ENCODE data around the gene TOP1.

The TOP1 gene

DNA sequence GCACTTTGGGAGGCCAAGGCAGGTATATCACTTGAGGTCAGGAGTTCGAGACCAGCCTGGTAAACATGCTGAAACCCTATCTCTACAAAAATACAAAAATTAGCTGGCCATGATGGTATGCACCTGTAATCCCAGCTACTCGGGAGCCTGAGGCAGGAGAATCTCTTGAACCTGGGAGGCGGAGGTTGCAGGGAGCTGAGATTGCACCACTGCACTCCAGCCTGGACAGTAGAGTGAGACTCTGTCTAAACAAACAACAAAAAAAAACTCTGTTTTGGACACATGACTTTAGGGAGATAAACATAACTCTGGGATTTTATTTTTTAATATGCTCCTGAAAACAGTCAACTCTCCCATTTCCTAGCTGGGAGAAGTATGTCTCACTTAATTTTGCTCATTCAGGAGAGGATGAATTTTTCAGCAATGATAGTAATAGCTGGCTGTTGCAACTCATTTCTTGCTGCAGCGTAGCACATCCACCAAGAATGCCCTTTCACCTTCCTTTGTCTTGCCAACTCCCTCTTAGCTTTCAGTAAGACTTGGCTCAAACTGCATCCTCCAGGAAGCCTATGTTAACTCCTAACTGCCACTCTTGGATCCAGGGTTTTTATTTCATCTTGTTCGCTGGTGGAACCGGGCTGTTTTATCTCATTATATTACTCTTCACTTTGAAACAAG lies 24.3 kb downstream of the TOP1 start:
- no peak overlapping the region for H3K4me3 ChIP-seq (ENCODE audit: low read length)
- H3K9me3 ChIP-seq (ENCODE audit: insufficient read depth, low read depth, low read length) = no peaks in the 10 kb centered on the region
- no peak overlapping the region for H3K9ac ChIP-seq (ENCODE audit: low read depth, low read length)
- H3K36me3 ChIP-seq (ENCODE audit: insufficient read depth, low read depth, low read length) = no peaks in the 10 kb centered on the region; the same call in 1 of the 2 replicates
- peaks cover 59% of the 10 kb centered on the region for H3K4me1 ChIP-seq (ENCODE audit: insufficient read depth, low read length)
- H3K27me3 ChIP-seq (ENCODE audit: insufficient read depth, low read length) = no peaks in the 10 kb centered on the region
- no peak overlapping the region for H3K27ac ChIP-seq (ENCODE audit: low read length)

DNA sequence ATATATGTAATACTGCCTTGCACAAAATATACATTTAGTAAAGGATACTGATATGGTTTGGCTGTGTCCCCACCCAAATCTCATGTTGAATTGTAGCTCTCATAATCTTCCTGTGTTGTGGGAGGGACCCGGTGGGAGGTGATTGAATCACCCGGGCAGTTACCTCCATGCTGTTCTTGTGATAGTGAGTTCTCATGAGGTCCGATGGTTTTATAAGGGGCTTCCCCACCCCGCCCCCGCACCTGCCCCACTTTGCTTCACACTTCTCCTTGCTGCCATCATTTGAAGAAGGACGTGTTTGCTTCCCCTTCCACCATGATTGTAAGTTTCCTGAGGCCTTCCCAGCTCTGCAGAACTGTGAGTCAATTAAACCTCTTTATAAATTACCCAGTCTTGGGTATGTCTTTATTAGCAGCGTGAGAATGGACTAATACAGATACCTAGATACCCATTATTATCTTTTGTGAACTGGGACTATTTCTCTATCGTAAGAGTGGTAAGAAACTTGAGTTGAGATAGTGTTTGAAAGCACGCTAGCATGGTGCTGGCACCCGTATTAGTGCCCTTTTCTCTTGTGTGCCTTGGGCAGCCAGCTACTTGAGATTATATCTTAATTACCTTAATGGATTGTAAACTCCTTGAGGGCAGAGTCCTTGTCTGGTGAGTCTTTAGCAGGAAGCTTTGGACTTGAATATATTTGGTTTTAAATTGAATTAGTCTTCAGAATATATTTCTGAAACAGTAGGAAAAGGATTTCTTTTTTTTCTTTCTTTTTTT lies 25.6 kb downstream of the TOP1 start:
- H3K36me3 ChIP-seq (ENCODE audit: insufficient read depth, low read depth, low read length) = no peaks in the 10 kb centered on the region; the same call in 1 of the 2 replicates
- H3K27me3 ChIP-seq (ENCODE audit: insufficient read depth, low read length) = no peaks in the 10 kb centered on the region
- no peak overlapping the region for H3K27ac ChIP-seq (ENCODE audit: low read length)
- H3K4me1 ChIP-seq (ENCODE audit: insufficient read depth, low read length) = peaks cover 50% of the 10 kb centered on the region
- H3K9ac ChIP-seq (ENCODE audit: low read depth, low read length) = no peak overlapping the region
- no peaks in the 10 kb centered on the region for H3K9me3 ChIP-seq (ENCODE audit: insufficient read depth, low read depth, low read length)
- no peak overlapping the region for H3K4me3 ChIP-seq (ENCODE audit: low read length)

DNA sequence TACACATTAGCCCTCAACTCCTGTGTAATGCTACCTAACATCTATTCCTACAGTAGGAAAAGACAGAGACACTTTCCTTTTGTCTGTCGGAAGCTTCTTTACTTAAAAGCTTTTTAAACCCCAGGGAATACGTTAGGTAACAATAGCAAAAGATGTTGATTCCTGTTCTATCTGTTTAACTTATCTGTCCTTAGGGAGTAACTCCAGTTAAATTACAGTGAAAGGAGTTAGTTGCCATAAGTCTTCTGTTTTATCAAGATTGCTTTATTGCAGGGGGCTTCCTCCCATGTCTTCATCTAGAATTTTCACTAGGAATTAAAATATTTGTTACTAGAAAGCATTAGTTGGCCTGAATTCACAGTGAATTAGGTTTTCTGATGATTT lies 26.2 kb downstream of the TOP1 start:
- no peaks in the 10 kb centered on the region; the same call in 1 of the 2 replicates for H3K36me3 ChIP-seq (ENCODE audit: insufficient read depth, low read depth, low read length)
- no peaks in the 10 kb centered on the region for H3K27me3 ChIP-seq (ENCODE audit: insufficient read depth, low read length)
- peaks cover 44% of the 10 kb centered on the region for H3K4me1 ChIP-seq (ENCODE audit: insufficient read depth, low read length)
- no peaks in the 10 kb centered on the region for H3K9me3 ChIP-seq (ENCODE audit: insufficient read depth, low read depth, low read length)
- no peak overlapping the region for H3K9ac ChIP-seq (ENCODE audit: low read depth, low read length)
- H3K27ac ChIP-seq (ENCODE audit: low read length) = no peak overlapping the region
- H3K4me3 ChIP-seq (ENCODE audit: low read length) = no peak overlapping the region

GRCh38 chr20:41055679-41056078 lies 27.1 kb downstream of the TOP1 start:
- peaks cover 40% of the 10 kb centered on the region for H3K4me1 ChIP-seq (ENCODE audit: insufficient read depth, low read length)
- no peaks in the 10 kb centered on the region for H3K27me3 ChIP-seq (ENCODE audit: insufficient read depth, low read length)
- H3K27ac ChIP-seq (ENCODE audit: low read length) = no peak overlapping the region

GRCh38 chr20:41057999-41058673 lies 29.5 kb downstream of the TOP1 start:
- no peak overlapping the region for H3K9ac ChIP-seq (ENCODE audit: low read depth, low read length)
- H3K9me3 ChIP-seq (ENCODE audit: insufficient read depth, low read depth, low read length) = no peaks in the 10 kb centered on the region
- peaks cover 25% of the 10 kb centered on the region for H3K36me3 ChIP-seq (ENCODE audit: insufficient read depth, low read depth, low read length)
- peaks cover 29% of the 10 kb centered on the region for H3K4me1 ChIP-seq (ENCODE audit: insufficient read depth, low read length)
- no peak overlapping the region for H3K4me3 ChIP-seq (ENCODE audit: low read length)
- no peaks in the 10 kb centered on the region for H3K27me3 ChIP-seq (ENCODE audit: insufficient read depth, low read length)
- H3K27ac ChIP-seq (ENCODE audit: low read length) = no peak overlapping the region

More at GRCh38 chr20:41055679-41056078, 27.1 kb downstream of the TOP1 start:
- Histone ChIP-seq H3K9ac (ENCODE audit: low read depth, low read length) (no peak overlapping the region), H3K4me3 (ENCODE audit: low read length) (no peak overlapping the region), H3K9me3 (ENCODE audit: insufficient read depth, low read depth, low read length) (no peaks in the 10 kb centered on the region), H3K36me3 (ENCODE audit: insufficient read depth, low read depth, low read length) (peaks cover under 1% of the 10 kb centered on the region)

DNA sequence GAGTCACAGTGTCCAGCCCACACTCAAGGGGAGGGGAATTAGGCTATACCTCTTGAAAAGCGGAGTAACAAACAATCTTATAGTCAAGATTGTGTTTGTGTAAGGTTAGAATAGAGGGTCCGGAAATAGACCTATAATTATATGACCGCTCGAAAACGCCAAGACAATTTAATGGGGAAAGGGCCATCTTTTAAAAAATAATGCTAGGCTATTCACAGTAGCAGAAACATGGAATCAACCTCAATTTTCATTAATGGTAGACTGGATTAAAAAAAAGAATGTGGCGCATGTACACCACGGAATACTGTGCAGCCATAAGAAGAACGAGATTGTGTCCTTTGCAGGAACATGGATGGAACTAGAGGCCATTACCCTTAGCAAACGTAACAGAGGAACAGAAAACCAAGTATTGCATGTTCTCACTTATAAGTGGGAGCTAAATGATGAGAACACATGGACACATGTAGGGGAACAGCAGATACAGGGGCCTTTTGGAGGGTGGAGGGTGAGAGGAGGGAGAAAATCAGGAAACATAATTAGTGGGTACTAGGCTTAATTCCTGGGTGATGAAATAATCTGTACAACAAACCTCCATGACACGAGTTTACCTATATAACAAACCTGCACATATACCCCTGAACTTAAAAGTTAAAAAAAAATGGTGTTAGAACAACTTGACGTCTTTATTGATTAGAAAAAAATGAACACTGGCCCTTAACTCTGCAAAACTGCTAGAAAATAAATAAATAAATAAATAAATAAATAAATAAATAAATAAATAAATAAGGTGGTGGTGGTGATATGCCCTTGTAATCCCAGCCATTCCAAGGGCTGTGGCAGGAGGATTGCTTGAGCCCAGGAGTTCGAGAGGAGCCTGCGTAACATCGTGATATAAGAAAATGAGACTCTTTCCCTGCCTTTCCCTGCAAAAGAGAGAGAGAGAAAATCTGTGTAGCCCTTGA lies 30.3 kb downstream of the TOP1 start:
- H3K27ac ChIP-seq (ENCODE audit: low read length) = no peak overlapping the region
- no peak overlapping the region for H3K4me3 ChIP-seq (ENCODE audit: low read length)
- H3K9me3 ChIP-seq (ENCODE audit: insufficient read depth, low read depth, low read length) = no peaks in the 10 kb centered on the region
- H3K36me3 ChIP-seq (ENCODE audit: insufficient read depth, low read depth, low read length) = peaks cover 34% of the 10 kb centered on the region
- H3K4me1 ChIP-seq (ENCODE audit: insufficient read depth, low read length) = peaks cover 21% of the 10 kb centered on the region
- no peaks in the 10 kb centered on the region for H3K27me3 ChIP-seq (ENCODE audit: insufficient read depth, low read length)
- no peak overlapping the region for H3K9ac ChIP-seq (ENCODE audit: low read depth, low read length)

- Histone ChIP-seq H3K9ac (ENCODE audit: low read depth, low read length) (no peak overlapping the region), H3K27ac (ENCODE audit: low read length) (no peak overlapping the region), H3K4me1 (ENCODE audit: insufficient read depth, low read length) (peaks cover 5% of the 10 kb centered on the region; the same call in 1 of the 2 replicates), H3K4me3 (ENCODE audit: low read length) (no peak overlapping the region), H3K27me3 (ENCODE audit: insufficient read depth, low read length) (no peaks in the 10 kb centered on the region), H3K36me3 (ENCODE audit: insufficient read depth, low read depth, low read length) (peaks cover 40% of the 10 kb centered on the region), H3K9me3 (ENCODE audit: insufficient read depth, low read depth, low read length) (no peaks in the 10 kb centered on the region)
These were observed 32.5 kb downstream of the TOP1 start for GRCh38 chr20:41061155-41061554.

DNA sequence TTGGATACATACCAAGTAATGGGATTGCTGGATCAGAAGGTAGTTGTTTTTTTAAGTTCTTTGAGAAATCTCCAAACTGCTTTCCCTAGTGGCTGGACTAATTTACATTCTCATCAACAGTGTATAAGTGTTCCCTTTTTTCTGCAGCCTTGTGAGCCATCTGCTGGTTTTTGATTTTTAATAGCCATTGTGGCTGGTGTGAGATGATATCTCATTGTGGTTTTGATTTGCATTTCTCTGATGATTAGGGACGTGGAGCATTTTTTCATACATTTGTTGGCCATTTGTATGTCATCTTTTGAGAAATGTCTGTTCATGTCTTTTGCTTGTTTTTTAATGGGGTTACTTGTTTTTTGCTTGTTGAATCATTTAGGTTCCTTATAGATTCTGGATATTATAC lies 34.8 kb downstream of the TOP1 start:
- Histone ChIP-seq H3K27ac (ENCODE audit: low read length) (no peak overlapping the region), H3K9me3 (ENCODE audit: insufficient read depth, low read depth, low read length) (no peaks in the 10 kb centered on the region), H3K27me3 (ENCODE audit: insufficient read depth, low read length) (no peaks in the 10 kb centered on the region), H3K9ac (ENCODE audit: low read depth, low read length) (no peak overlapping the region), H3K36me3 (ENCODE audit: insufficient read depth, low read depth, low read length) (peaks cover 54% of the 10 kb centered on the region), H3K4me1 (ENCODE audit: insufficient read depth, low read length) (no peaks in the 10 kb centered on the region), H3K4me3 (ENCODE audit: low read length) (no peak overlapping the region)

- Histone ChIP-seq H3K9me3 (ENCODE audit: insufficient read depth, low read depth, low read length) (no peaks in the 10 kb centered on the region), H3K36me3 (ENCODE audit: insufficient read depth, low read depth, low read length) (peaks cover 62% of the 10 kb centered on the region), H3K4me3 (ENCODE audit: low read length) (no peak overlapping the region), H3K27ac (ENCODE audit: low read length) (no peak overlapping the region), H3K4me1 (ENCODE audit: insufficient read depth, low read length) (no peaks in the 10 kb centered on the region), H3K9ac (ENCODE audit: low read depth, low read length) (no peak overlapping the region), H3K27me3 (ENCODE audit: insufficient read depth, low read length) (no peaks in the 10 kb centered on the region)
These were observed 35.8 kb downstream of the TOP1 start for GRCh38 chr20:41064377-41064776.

GRCh38 chr20:41065716-41066115 lies 37.1 kb downstream of the TOP1 start:
- Histone ChIP-seq H3K9ac (ENCODE audit: low read depth, low read length) (no peak overlapping the region), H3K27ac (ENCODE audit: low read length) (no peak overlapping the region), H3K27me3 (ENCODE audit: insufficient read depth, low read length) (no peaks in the 10 kb centered on the region), H3K36me3 (ENCODE audit: insufficient read depth, low read depth, low read length) (peaks cover 65% of the 10 kb centered on the region), H3K4me3 (ENCODE audit: low read length) (no peak overlapping the region), H3K9me3 (ENCODE audit: insufficient read depth, low read depth, low read length) (no peaks in the 10 kb centered on the region), H3K4me1 (ENCODE audit: insufficient read depth, low read length) (no peaks in the 10 kb centered on the region)

DNA sequence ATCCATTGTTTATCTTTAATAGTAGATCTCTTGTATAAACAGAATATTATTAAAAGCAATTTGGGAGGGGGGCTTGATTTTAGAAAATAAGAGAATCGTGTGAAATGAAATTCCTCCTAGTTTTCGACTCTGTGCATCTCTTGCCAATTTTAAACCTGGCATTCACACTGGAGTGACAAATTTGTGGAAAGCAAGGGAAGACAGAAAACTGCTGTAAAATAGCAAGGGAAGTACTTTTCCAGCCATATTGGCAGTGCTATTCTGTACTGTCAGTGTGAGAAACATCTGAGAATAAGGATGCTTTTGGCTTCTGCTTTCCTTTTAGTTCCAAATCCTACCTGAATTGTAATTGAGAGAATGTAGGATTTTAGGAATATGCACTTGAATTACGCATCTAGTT lies 40.2 kb downstream of the TOP1 start:
- H3K4me3 ChIP-seq (ENCODE audit: low read length) = no peak overlapping the region

More for the DNA sequence above, 40.2 kb downstream of the TOP1 start:
- H3K4me1 ChIP-seq (ENCODE audit: insufficient read depth, low read length) = peaks cover 3% of the 10 kb centered on the region
- no peaks in the 10 kb centered on the region for H3K9me3 ChIP-seq (ENCODE audit: insufficient read depth, low read depth, low read length)
- H3K27ac ChIP-seq (ENCODE audit: low read length) = no peak overlapping the region
- H3K27me3 ChIP-seq (ENCODE audit: insufficient read depth, low read length) = no peaks in the 10 kb centered on the region
- H3K9ac ChIP-seq (ENCODE audit: low read depth, low read length) = no peak overlapping the region
- H3K36me3 ChIP-seq (ENCODE audit: insufficient read depth, low read depth, low read length) = peaks cover 43% of the 10 kb centered on the region

All from iPS-20b (cell line).